Fibroblast of pulmonary artery (primary cell): Measurements from ENCODE around the gene HSD17B14.
"Not testable (repeated sequence)": the region's sequence is repeated elsewhere in the genome, so short reads cannot be mapped to it uniquely, and the experiment has no call there.

Experiments used
- DNase-seq: peaks from one replicate; pipeline ENCODE4 v3.0.0-alpha.2; 2010; ENCODE audit warnings: low read depth
- H3K4me3 ChIP-seq: replicated peaks from 2 replicates; pipeline ENCODE4 v1.5.1; 2011; ENCODE audit warnings: low read depth, mild to moderate bottlenecking, control low read depth, low read length, moderate library complexity
- TF ChIP-seq, protein P1 (sequence below): IDR thresholded peaks from 2 replicates; pipeline ENCODE4 v1.5.1; 2011; ENCODE audit warnings: mild to moderate bottlenecking, control low read depth, low read length, inconsistent platforms; ENCODE audit errors: missing control alignments

The HSD17B14 gene

DNA sequence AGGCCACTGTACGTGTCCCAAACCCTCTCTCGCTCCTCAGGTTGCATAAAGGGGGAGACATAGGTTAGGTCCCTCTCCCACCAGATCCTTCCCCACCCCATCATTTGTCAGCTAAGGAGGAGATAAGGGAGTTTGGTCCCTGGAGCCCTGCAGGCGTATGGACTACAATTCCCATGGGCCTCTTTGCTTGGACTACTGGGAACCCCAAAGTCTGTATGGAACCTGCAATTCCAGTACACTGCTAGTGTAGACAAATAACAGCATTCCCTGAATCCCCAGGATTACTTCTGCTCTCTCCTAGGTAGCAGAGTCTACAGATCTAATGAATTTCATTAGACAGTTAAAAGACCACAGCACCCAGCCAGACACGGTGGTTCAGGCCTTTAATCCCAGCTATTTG lies 16.0 kb upstream of the HSD17B14 start:
- no peak overlapping the region for H3K4me3 ChIP-seq
- TF ChIP-seq, protein P1, sequence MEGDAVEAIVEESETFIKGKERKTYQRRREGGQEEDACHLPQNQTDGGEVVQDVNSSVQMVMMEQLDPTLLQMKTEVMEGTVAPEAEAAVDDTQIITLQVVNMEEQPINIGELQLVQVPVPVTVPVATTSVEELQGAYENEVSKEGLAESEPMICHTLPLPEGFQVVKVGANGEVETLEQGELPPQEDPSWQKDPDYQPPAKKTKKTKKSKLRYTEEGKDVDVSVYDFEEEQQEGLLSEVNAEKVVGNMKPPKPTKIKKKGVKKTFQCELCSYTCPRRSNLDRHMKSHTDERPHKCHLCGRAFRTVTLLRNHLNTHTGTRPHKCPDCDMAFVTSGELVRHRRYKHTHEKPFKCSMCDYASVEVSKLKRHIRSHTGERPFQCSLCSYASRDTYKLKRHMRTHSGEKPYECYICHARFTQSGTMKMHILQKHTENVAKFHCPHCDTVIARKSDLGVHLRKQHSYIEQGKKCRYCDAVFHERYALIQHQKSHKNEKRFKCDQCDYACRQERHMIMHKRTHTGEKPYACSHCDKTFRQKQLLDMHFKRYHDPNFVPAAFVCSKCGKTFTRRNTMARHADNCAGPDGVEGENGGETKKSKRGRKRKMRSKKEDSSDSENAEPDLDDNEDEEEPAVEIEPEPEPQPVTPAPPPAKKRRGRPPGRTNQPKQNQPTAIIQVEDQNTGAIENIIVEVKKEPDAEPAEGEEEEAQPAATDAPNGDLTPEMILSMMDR = no peak
- no peak for DNase-seq

DNA sequence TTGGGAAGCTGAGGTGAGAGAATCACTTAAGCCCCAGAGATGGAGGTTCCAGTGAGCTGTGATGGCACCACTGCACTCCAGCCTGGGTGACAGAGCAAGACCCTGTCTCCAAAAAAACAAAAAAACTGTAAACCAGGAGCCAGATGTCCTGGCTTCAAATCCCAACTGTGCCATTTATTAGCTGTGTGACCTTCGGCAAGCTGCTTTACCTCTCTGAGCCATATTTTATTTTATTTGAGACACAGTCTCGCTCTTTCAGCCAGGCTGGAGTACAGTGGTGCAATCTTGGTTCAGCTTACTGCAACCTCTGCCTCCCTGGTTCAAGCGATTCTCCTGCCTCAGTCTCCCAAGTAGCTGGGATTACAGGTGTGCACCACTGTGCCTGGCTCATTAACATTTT lies 10.4 kb upstream of the HSD17B14 start:
- DNase-seq, H3K4me3 ChIP-seq: not testable (repeated sequence)

DNA sequence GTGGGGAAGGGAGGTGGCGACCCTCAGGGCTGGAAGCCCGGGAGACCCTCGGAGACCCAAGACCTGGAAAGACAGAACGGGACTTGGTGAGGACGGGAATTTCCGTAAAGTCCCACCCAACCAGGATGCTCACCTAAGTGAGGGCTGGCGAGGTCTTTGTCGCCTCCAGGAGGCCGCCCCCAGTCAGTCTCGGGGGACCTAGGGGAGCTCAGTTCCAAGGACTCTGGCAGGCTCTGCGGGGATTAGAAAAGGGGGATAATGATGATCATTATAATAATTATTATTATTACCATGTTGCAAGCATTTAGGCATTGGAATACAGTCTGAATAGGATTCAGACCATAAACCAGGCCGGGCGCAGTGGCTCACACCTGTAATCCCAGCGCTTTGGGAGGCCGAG lies 9.1 kb upstream of the HSD17B14 start:
- H3K4me3 ChIP-seq = no peak overlapping the region
- no peak for DNase-seq
- TF ChIP-seq, protein P1 = no peak

DNA sequence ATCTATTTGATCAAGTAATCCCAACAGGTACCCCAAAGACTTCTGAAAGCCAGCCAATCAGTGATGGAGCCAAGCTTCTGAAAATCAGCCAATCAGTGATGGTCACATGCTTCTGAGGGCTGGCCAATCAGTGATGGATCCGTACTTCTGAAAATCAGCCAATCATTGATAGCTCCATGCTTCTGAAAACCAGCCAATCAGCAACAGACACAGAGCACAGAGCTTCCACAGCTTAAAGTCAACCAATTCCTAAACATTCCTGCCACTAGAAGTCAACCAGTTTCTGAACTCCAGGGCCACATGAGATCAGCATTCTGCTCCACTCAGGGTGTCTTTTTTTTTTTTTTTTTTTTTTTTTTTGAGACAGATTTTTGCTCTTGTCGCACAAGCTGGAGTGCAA lies 8.2 kb upstream of the HSD17B14 start:
- peak; percentile 60 for DNase-seq
- TF ChIP-seq, protein P1 = peak; percentile 18
- H3K4me3 ChIP-seq = no peak overlapping the region

DNA sequence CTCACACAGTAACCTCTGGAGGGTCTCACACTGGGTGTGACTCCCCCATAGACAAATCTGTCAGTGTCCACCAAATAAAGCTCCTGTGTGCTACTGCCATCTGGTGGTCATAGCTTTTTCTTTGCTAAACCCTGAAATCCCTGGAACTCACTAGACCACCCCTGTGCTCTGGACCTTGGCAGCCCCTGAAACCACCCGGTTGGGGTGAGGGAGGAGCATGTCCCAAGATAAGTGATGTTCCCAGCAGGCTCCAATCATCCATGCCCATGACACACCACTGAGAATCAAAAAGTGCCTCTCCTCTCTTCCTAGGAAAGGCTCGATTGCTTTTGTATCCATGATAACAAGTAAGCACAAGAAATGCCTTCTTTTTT lies 6.5 kb upstream of the HSD17B14 start:
- TF ChIP-seq, protein P1 = peak; percentile 86
- H3K4me3 ChIP-seq = no peak overlapping the region
- DNase-seq = peak; percentile 71

DNA sequence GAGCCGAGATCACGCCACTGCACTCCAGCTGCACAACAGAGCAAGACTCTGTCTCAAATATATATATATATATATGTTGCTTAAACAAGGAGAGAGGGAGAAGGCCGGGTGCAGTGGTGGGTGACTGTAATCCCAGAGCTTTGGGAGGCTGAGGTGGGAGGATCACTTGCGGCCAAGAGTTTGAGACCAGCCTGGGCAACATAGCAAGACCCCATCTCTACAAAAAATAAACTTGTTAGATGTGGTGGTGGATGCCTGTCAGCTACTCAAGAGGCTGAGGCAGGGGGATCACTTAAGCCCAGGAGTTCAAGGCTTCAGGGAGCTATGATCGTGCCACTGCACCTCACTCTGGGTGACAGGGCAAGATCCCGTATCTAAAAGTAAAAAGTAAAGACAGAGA lies 5.3 kb upstream of the HSD17B14 start:
- no peak for DNase-seq
- TF ChIP-seq, protein P1 = no peak
- no peak overlapping the region for H3K4me3 ChIP-seq

DNA sequence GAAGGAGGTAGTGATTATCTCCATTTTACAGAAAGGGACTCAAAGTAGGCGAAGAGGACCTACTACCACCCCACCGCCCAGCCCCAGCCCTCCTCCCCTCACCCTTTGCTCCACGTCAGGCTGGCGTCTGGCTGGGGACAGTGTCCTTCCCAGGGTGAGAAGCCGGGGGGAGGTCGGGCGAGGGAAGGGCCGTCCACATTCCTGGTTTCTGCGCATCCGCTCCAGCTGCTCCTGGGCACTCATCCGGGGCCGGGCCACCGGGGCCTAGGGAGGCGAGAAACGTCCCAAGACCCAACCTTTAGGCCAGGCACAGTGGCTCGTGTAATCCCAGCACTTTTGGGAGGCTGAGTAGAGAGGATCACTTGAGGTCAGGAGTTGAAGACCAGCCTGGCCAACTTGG lies 4.8 kb upstream of the HSD17B14 start:
- TF ChIP-seq, protein P1 = no peak
- DNase-seq = no peak
- no peak overlapping the region for H3K4me3 ChIP-seq

DNA sequence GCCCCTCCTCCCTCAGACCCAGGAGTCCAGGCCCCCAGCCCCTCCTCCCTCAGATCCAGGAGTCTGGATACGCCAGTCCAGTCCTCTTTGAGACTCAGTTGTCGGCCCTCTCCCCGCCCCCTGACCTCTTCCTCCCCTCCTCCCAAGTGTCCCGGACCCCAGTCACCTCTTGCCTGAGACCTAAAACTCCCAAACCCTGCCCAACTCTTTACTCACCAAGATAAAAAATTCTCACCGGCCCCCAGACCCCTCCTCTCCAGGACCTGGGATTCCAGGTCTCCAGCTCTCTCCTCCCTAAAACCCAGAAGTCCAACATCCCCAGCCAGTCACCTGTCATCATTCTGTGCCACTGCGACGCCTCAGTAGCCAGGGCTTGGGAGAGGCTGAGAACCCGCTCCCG lies 1.4 kb upstream of the HSD17B14 start:
- no peak overlapping the region for H3K4me3 ChIP-seq
- TF ChIP-seq, protein P1 = no peak
- DNase-seq = no peak
